Measurements from ENCODE around the gene KIF4A.

Gene KIF4A

GRCh38 chrX:70254909-70255308 is 35.0 kb upstream of the KIF4A start:
- H3K4me1 ChIP-seq (ENCODE audit: insufficient read depth, poor library complexity, severe bottlenecking) = peaks cover 29% of the 10 kb centered on the region
- no peak overlapping the region for H3K4me3 ChIP-seq (ENCODE audit: severe bottlenecking)
- no peaks in the 10 kb centered on the region for H3K27me3 ChIP-seq (ENCODE audit: insufficient read depth, poor library complexity, severe bottlenecking)
- TF ChIP-seq CTCF (IDR thresholded peaks at IDR 0.05; ENCODE audit: poor library complexity, severe bottlenecking) = no peak
- no peak for DNase-seq (ENCODE audit: low spot score)
- H3K27ac ChIP-seq (ENCODE audit: poor library complexity, severe bottlenecking) = peak overlapping the region; percentile 88
- no peaks in the 10 kb centered on the region for H3K9me3 ChIP-seq (ENCODE audit: severe bottlenecking)
- ATAC-seq (ENCODE audit: low read depth) = no peak
- no peaks in the 10 kb centered on the region for H3K36me3 ChIP-seq (ENCODE audit: low read depth)

- H3K4me3 ChIP-seq (ENCODE audit: severe bottlenecking) = no peak overlapping the region
- ATAC-seq (ENCODE audit: low read depth) = no peak
Measured at GRCh38 chrX:70255452-70255851, 34.5 kb upstream of the KIF4A start.

GRCh38 chrX:70257423-70258288 is 32.2 kb upstream of the KIF4A start:
- H3K4me3 ChIP-seq (ENCODE audit: severe bottlenecking) = no peak overlapping the region
- H3K9me3 ChIP-seq (ENCODE audit: severe bottlenecking) = no peaks in the 10 kb centered on the region
- ATAC-seq (ENCODE audit: low read depth) = no peak
- no peaks in the 10 kb centered on the region for H3K27me3 ChIP-seq (ENCODE audit: insufficient read depth, poor library complexity, severe bottlenecking)
- H3K4me1 ChIP-seq (ENCODE audit: insufficient read depth, poor library complexity, severe bottlenecking) = peaks cover 23% of the 10 kb centered on the region
- no peaks in the 10 kb centered on the region for H3K36me3 ChIP-seq (ENCODE audit: low read depth)
- DNase-seq (ENCODE audit: low spot score) = no peak
- no peak for TF ChIP-seq CTCF (IDR thresholded peaks at IDR 0.05; ENCODE audit: poor library complexity, severe bottlenecking)
- H3K27ac ChIP-seq (ENCODE audit: poor library complexity, severe bottlenecking) = no peak overlapping the region

More at GRCh38 chrX:70255452-70255851, 34.5 kb upstream of the KIF4A start:
- no peak overlapping the region for H3K27ac ChIP-seq (ENCODE audit: poor library complexity, severe bottlenecking)
- H3K9me3 ChIP-seq (ENCODE audit: severe bottlenecking) = no peaks in the 10 kb centered on the region
- peaks cover 29% of the 10 kb centered on the region for H3K4me1 ChIP-seq (ENCODE audit: insufficient read depth, poor library complexity, severe bottlenecking)
- no peak for DNase-seq (ENCODE audit: low spot score)
- H3K36me3 ChIP-seq (ENCODE audit: low read depth) = no peaks in the 10 kb centered on the region
- no peaks in the 10 kb centered on the region for H3K27me3 ChIP-seq (ENCODE audit: insufficient read depth, poor library complexity, severe bottlenecking)
- TF ChIP-seq CTCF (IDR thresholded peaks at IDR 0.05; ENCODE audit: poor library complexity, severe bottlenecking) = no peak

GRCh38 chrX:70260104-70260503 is 29.8 kb upstream of the KIF4A start, which contains the start of gene P2RY4:
Gene P2RY4 (minus strand): TSS chrX:70260204. CDS start chrX:70259624, 580 bp downstream.
- no peak within 1 kb of the TSS for H3K27ac ChIP-seq (ENCODE audit: poor library complexity, severe bottlenecking)
- no peaks in the 10 kb centered on the region for H3K4me1 ChIP-seq (ENCODE audit: insufficient read depth, poor library complexity, severe bottlenecking)
- H3K36me3 ChIP-seq (ENCODE audit: low read depth) = no peaks in the 10 kb centered on the region
- H3K4me3 ChIP-seq (ENCODE audit: severe bottlenecking) = no peak within 1 kb of the TSS
- no peaks in the 10 kb centered on the region for H3K9me3 ChIP-seq (ENCODE audit: severe bottlenecking)
- no peak for DNase-seq (ENCODE audit: low spot score)
- no peak for ATAC-seq (ENCODE audit: low read depth)
- TF ChIP-seq CTCF (IDR thresholded peaks at IDR 0.05; ENCODE audit: poor library complexity, severe bottlenecking) = no peak
- H3K27me3 ChIP-seq (ENCODE audit: insufficient read depth, poor library complexity, severe bottlenecking) = no peaks in the 10 kb centered on the region

Data from RWPE2 (cell line).